DOHH2 (cell line): Measurements from ENCODE around the gene XPO6.

Experiments used
- CTCF ChIP-seq: fragments of 200-600 bp; sonication (generic); IDR thresholded peaks from one replicate; pipeline ENCODE4 v1.5.1; 2014; ENCODE audit warnings: antibody characterized with exemption, mild to moderate bottlenecking, low read depth, low read length; ENCODE audit not compliant: poor library complexity, severe bottlenecking
- EZH2phosphoT487 ChIP-seq: fragments of 200-600 bp; sonication (generic); IDR thresholded peaks from 2 replicates; pipeline ENCODE4 v1.6.1; 2017; ENCODE audit warnings: borderline replicate concordance, mild to moderate bottlenecking, antibody characterized with exemption, low read length, moderate library complexity, mixed read lengths

GRCh38 chr16:28067604-28068379 lies 144.0 kb downstream of the XPO6 start:
- no peak for TF ChIP-seq CTCF
- TF ChIP-seq EZH2phosphoT487: no peak
